Activated CD4-positive, alpha-beta T cell treated with anti-CD3 and anti-CD28 coated beads, Interleukin-2, Interleukin-4, amounts not matched to agents 100 ng/mL and 50 ng/mL, durations not matched to agents 16 hours and 8 hours (primary cell): ENCODE measurements around the gene CFAP157.
"Not testable (repeated sequence)": the region's sequence is repeated elsewhere in the genome, so short reads cannot be mapped to it uniquely, and the experiment has no call there.

ENCODE experiments used
- DNase-seq: peaks from one replicate; pipeline ENCODE4 v3.0.0-alpha.2; 2020; ENCODE audit warnings: low spot score

Gene CFAP157

GRCh38 chr9:127735530-127736185 is 28.9 kb downstream of the CFAP157 start:
- DNase-seq: no peak

- no peak for DNase-seq
Observed at GRCh38 chr9:127738666-127739065, 31.9 kb downstream of the CFAP157 start.

GRCh38 chr9:127739614-127740330 is 33.0 kb downstream of the CFAP157 start:
- DNase-seq: no peak

- DNase-seq: no peak
Observed at GRCh38 chr9:127741831-127742434, 35.1 kb downstream of the CFAP157 start.

- DNase-seq: no peak
Observed at GRCh38 chr9:127742435-127743088, 35.8 kb downstream of the CFAP157 start.

GRCh38 chr9:127744398-127745110 is 37.8 kb downstream of the CFAP157 start:
- no peak for DNase-seq

- DNase-seq: no peak
Observed at GRCh38 chr9:127746959-127747569, 40.3 kb downstream of the CFAP157 start.

GRCh38 chr9:127749090-127749787 is 42.5 kb downstream of the CFAP157 start:
- no peak for DNase-seq

GRCh38 chr9:127751269-127752054 is 44.7 kb downstream of the CFAP157 start:
- DNase-seq: no peak

GRCh38 chr9:127753148-127753547 is 46.4 kb downstream of the CFAP157 start:
- DNase-seq: no peak

- DNase-seq: no peak
Observed at GRCh38 chr9:127753622-127754021, 46.8 kb downstream of the CFAP157 start.

GRCh38 chr9:127754099-127755060 is 47.6 kb downstream of the CFAP157 start:
- DNase-seq: no peak

GRCh38 chr9:127755061-127756060 is 48.6 kb downstream of the CFAP157 start:
- no peak for DNase-seq

- DNase-seq: no peak
Observed at GRCh38 chr9:127756233-127756632, 49.4 kb downstream of the CFAP157 start.

GRCh38 chr9:127756776-127757175 is 50.0 kb downstream of the CFAP157 start:
- not testable (repeated sequence) for DNase-seq

GRCh38 chr9:127758843-127759242 is 52.1 kb downstream of the CFAP157 start:
- no peak for DNase-seq

- no peak for DNase-seq
Observed at GRCh38 chr9:127761061-127761460, 54.3 kb downstream of the CFAP157 start.

GRCh38 chr9:127761491-127761956 is 54.7 kb downstream of the CFAP157 start:
- no peak for DNase-seq
